ENCODE results near the gene LHX6. TPM values are rescaled to one million over a fixed set of nuclear protein-coding genes. Genes with fewer than 3 reads are reported as not detected.

The LHX6 gene
- total and polyA plus RNA-seq, 2 of the 8 experiments (the other 6 are each of a cell fraction or from before 2014, with no cell fraction given): 0.92 to 1.2 TPM

GRCh38 chr9:122265149-122265915 lies 36.6 kb upstream of the LHX6 start (continued):
- TF ChIP-seq, protein P1, sequence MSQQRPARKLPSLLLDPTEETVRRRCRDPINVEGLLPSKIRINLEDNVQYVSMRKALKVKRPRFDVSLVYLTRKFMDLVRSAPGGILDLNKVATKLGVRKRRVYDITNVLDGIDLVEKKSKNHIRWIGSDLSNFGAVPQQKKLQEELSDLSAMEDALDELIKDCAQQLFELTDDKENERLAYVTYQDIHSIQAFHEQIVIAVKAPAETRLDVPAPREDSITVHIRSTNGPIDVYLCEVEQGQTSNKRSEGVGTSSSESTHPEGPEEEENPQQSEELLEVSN (IDR thresholded peaks at IDR 0.05): no peak
- TF ChIP-seq JUND (IDR thresholded peaks at IDR 0.05; ENCODE audit: low read length): no peak
- peak; percentile 66; the same call in 1 of the 2 replicates for TF ChIP-seq CREB1 (IDR thresholded peaks at IDR 0.05)
- no peak for TF ChIP-seq POLR2AphosphoS5 (IDR thresholded peaks at IDR 0.05; ENCODE audit: low read depth, low read length)
- TF ChIP-seq FOSL1 (IDR thresholded peaks at IDR 0.05; ENCODE audit: insufficient read depth, low read depth, low read length): no peak
